Nephron progenitor cell (in vitro differentiated cells): ENCODE data around the gene ZNF549.

Experiments used
- DNase-seq: peaks from one replicate; pipeline ENCODE4 v3.0.0; 2021
- H3K27ac Mint-ChIP-seq: 2 replicates; pipeline ENCODE4 v1.8.0; 2021; ENCODE audit warnings: mild to moderate bottlenecking, moderate library complexity, mixed read lengths
- H3K27me3 Mint-ChIP-seq: 2 replicates; pipeline ENCODE4 v1.8.0; 2021; ENCODE audit warnings: mild to moderate bottlenecking, low read depth, mixed read lengths; ENCODE audit not compliant: poor library complexity
- H3K36me3 Mint-ChIP-seq: 2 replicates; pipeline ENCODE4 v1.8.0; 2021; ENCODE audit warnings: low read depth, mixed read lengths
- H3K4me1 Mint-ChIP-seq: 2 replicates; pipeline ENCODE4 v1.8.0; 2021; ENCODE audit warnings: mixed read lengths
- H3K4me3 Mint-ChIP-seq: 2 replicates; pipeline ENCODE4 v1.8.0; 2021; ENCODE audit warnings: mild to moderate bottlenecking, moderate library complexity, mixed read lengths
- H3K9me3 Mint-ChIP-seq: 2 replicates; pipeline ENCODE4 v1.8.0; 2021; ENCODE audit warnings: mild to moderate bottlenecking, moderate library complexity, mixed read lengths
- CTCF ChIP-seq: fragments of 200-600 bp; sonication (generic); IDR thresholded peaks from 2 replicates; pipeline ENCODE4 v1.5.0; 2021; ENCODE audit warnings: antibody characterized with exemption

Gene ZNF549

GRCh38 chr19:57606931-57607330 is 79.8 kb downstream of the ZNF549 start:
- peaks cover 92% of the 10 kb centered on the region for H3K36me3 Mint-ChIP-seq
- H3K27me3 Mint-ChIP-seq = no peaks in the 10 kb centered on the region
- H3K4me1 Mint-ChIP-seq = no peaks in the 10 kb centered on the region
- TF ChIP-seq CTCF = no peak
- no peak overlapping the region for H3K4me3 Mint-ChIP-seq
- H3K9me3 Mint-ChIP-seq = peaks cover 91% of the 10 kb centered on the region
- DNase-seq = no peak
- no peak overlapping the region for H3K27ac Mint-ChIP-seq
